ENCODE data around the gene AVPR2.

The AVPR2 gene

GRCh38 chrX:153871451-153871850, 33.0 kb upstream of the AVPR2 start (continued):
- no peak for TF ChIP-seq PATZ1 (CRISPR knock-in tag; IDR thresholded peaks at IDR 0.05; ENCODE audit: borderline replicate concordance)
- no peak for TF ChIP-seq ZNF8 (CRISPR knock-in tag; IDR thresholded peaks at IDR 0.05)
- TF ChIP-seq PPARA (CRISPR knock-in tag; IDR thresholded peaks at IDR 0.05; ENCODE audit: borderline replicate concordance) = no peak
- TF ChIP-seq CREB5 (CRISPR knock-in tag; IDR thresholded peaks at IDR 0.05; ENCODE audit: low read depth) = no peak
- TF ChIP-seq ZFP30 (CRISPR knock-in tag; IDR thresholded peaks at IDR 0.05) = no peak
- no peak for TF ChIP-seq ZNF70 (CRISPR knock-in tag; IDR thresholded peaks at IDR 0.05)
- TF ChIP-seq TOX (CRISPR knock-in tag; IDR thresholded peaks at IDR 0.05; ENCODE audit: borderline replicate concordance) = no peak

- no peak for ATAC-seq
Measured at GRCh38 chrX:153871946-153872878, 32.3 kb upstream of the AVPR2 start.

DNA sequence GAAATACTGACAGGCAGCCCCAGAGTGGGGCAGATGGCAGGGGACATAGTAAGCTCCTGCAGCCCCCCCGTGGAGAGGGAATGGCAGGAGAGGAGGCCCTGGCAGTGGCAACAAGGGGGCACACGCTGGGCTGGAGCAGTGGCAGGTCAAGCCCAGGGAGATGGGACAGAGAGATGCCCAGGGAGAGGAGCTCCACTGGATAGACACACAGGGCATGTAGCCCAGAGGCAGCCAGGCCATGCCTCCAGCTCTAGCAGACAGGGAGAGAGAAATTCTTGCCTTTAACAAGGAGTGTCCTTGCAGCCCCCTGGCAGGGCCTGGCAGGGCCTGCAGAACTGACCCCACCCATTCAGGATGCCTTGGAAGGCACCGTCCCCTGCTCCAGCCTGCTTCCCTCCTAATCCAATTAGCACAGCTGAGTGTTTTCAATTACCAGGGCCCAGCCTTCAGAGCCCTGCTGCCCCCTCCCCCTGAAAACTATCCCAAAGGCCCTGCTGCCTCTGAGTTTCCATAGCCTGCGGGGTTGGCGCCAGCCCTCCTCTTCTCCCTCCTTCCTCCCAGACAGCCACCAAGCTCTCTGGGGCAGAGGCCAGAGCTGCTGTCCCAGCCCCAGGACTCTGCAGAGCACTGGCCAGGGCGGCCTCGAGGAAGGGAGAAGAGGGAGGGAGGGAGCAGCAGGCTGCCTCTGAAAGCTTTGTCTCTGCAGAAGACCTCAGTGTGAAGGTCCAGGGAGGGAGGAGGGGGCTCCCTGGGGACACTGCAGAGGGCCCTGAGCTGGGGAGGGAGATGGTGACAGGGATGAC, 31.0 kb upstream of the AVPR2 start:
- ATAC-seq = peak; percentile 35; the same call in 2 of the 3 replicates

More at GRCh38 chrX:153871946-153872878, 32.3 kb upstream of the AVPR2 start:
- TF ChIP-seq SNAI2 (CRISPR knock-in tag; IDR thresholded peaks at IDR 0.05) (no peak), TOX (CRISPR knock-in tag; IDR thresholded peaks at IDR 0.05; ENCODE audit: borderline replicate concordance) (no peak), ARNTL (CRISPR knock-in tag; IDR thresholded peaks at IDR 0.05; ENCODE audit: borderline replicate concordance, low read depth) (no peak), ZNF8 (CRISPR knock-in tag; IDR thresholded peaks at IDR 0.05) (no peak), ZFP30 (CRISPR knock-in tag; IDR thresholded peaks at IDR 0.05) (no peak), RARB (CRISPR knock-in tag; IDR thresholded peaks at IDR 0.05) (no peak), BACH2 (CRISPR knock-in tag; IDR thresholded peaks at IDR 0.05; ENCODE audit: borderline replicate concordance) (no peak), PPARA (CRISPR knock-in tag; IDR thresholded peaks at IDR 0.05; ENCODE audit: borderline replicate concordance) (no peak), ZNF565 (CRISPR knock-in tag; conservative IDR thresholded peaks at IDR 0.05; ENCODE audit: low read depth) (no peak), POU6F1 (CRISPR knock-in tag; IDR thresholded peaks at IDR 0.05; ENCODE audit: borderline replicate concordance, low read depth) (no peak)
- TF ChIP-seq, protein P1, sequence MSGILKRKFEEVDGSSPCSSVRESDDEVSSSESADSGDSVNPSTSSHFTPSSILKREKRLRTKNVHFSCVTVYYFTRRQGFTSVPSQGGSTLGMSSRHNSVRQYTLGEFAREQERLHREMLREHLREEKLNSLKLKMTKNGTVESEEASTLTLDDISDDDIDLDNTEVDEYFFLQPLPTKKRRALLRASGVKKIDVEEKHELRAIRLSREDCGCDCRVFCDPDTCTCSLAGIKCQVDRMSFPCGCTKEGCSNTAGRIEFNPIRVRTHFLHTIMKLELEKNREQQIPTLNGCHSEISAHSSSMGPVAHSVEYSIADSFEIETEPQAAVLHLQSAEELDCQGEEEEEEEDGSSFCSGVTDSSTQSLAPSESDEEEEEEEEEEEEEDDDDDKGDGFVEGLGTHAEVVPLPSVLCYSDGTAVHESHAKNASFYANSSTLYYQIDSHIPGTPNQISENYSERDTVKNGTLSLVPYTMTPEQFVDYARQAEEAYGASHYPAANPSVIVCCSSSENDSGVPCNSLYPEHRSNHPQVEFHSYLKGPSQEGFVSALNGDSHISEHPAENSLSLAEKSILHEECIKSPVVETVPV (CRISPR knock-in tag; IDR thresholded peaks at IDR 0.05) = no peak

DNA sequence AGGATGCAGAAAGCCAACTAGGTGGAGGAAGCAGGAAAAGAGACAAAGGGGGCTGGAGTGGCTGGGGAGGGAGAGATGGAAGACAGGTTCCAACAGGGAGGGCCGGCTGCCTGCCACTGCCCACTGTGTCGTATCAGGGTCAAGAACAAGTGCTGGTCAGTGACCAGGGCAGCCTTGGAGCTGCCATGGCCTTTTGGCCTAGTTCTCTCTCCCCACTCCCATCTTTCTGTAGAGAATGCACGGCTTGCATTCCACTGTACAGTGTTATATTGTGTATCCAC, 30.4 kb upstream of the AVPR2 start:
- TF ChIP-seq PPARA (CRISPR knock-in tag; IDR thresholded peaks at IDR 0.05; ENCODE audit: borderline replicate concordance) (no peak), TCF4 (CRISPR knock-in tag; IDR thresholded peaks at IDR 0.05; ENCODE audit: borderline replicate concordance) (no peak), PATZ1 (CRISPR knock-in tag; IDR thresholded peaks at IDR 0.05; ENCODE audit: borderline replicate concordance) (no peak)
- TF ChIP-seq, protein P1 (CRISPR knock-in tag; IDR thresholded peaks at IDR 0.05) = no peak
- ATAC-seq = no peak

More for the DNA sequence above, 31.0 kb upstream of the AVPR2 start:
- peak; percentile 35; the same call in 1 of the 2 replicates for TF ChIP-seq TCF4 (CRISPR knock-in tag; IDR thresholded peaks at IDR 0.05; ENCODE audit: borderline replicate concordance)
- no peak for TF ChIP-seq ZNF70 (CRISPR knock-in tag; IDR thresholded peaks at IDR 0.05)
- no peak for TF ChIP-seq ESRRG (CRISPR knock-in tag; IDR thresholded peaks at IDR 0.05)
